Ramos (cell line): Measurements from ENCODE around the gene ZNF790.
"Not testable (repeated sequence)": the region's sequence is repeated elsewhere in the genome, so short reads cannot be mapped to it uniquely, and the experiment has no call there.

Experiments used
- in situ Hi-C: fragments of 300-500 bp; cut with MboI; formaldehyde crosslinking; loops from one replicate; pipeline ENCODE4 v1.14.3; 2022; ENCODE audit warnings: low sequenced_read_pairs; ENCODE audit not compliant: unreplicated experiment

The ZNF790 gene

GRCh38 chr19:36837906-36838783, at the start of gene ZNF790:
Gene ZNF790, minus strand, starts transcription at chr19:36838387. Its CDS starts 12,768 bp downstream, at chr19:36825619.
- in situ Hi-C loops: no loop called here

DNA sequence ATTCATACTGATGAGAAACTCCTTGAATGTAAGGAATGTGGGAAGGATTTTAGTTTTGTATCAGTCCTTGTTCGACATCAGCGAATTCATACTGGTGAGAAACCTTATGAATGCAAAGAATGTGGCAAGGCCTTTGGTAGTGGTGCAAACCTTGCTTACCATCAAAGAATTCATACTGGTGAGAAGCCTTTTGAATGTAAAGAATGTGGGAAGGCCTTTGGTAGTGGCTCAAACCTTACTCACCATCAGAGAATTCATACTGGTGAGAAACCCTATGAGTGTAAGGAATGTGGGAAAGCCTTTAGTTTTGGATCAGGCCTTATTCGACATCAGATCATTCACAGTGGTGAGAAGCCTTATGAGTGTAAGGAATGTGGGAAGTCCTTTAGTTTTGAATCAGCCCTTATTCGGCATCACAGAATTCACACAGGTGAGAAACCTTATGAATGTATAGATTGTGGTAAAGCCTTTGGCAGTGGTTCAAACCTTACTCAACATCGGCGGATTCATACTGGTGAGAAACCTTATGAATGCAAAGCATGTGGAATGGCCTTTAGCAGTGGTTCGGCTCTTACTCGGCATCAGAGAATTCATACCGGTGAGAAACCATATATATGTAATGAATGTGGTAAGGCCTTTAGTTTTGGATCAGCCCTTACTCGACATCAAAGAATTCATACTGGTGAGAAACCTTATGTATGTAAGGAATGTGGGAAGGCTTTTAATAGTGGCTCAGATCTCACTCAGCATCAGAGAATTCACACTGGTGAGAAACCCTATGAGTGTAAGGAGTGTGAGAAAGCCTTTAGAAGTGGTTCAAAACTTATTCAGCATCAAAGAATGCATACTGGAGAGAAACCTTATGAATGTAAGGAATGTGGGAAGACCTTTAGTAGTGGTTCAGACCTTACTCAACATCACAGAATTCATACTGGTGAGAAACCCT, 39.1 kb upstream of the ZNF790 start:
- in situ Hi-C loops: no loop called here

GRCh38 chr19:36851898-36852297, 13.7 kb upstream of the ZNF790 start:
- in situ Hi-C loops: no loop called here

GRCh38 chr19:36850559-36851442, 12.6 kb upstream of the ZNF790 start, which contains the start of gene ZNF345:
Gene ZNF345, plus strand, starts transcription at chr19:36850876. Its CDS starts 25,955 bp downstream, at chr19:36876831.
- in situ Hi-C loops: no loop called here

DNA sequence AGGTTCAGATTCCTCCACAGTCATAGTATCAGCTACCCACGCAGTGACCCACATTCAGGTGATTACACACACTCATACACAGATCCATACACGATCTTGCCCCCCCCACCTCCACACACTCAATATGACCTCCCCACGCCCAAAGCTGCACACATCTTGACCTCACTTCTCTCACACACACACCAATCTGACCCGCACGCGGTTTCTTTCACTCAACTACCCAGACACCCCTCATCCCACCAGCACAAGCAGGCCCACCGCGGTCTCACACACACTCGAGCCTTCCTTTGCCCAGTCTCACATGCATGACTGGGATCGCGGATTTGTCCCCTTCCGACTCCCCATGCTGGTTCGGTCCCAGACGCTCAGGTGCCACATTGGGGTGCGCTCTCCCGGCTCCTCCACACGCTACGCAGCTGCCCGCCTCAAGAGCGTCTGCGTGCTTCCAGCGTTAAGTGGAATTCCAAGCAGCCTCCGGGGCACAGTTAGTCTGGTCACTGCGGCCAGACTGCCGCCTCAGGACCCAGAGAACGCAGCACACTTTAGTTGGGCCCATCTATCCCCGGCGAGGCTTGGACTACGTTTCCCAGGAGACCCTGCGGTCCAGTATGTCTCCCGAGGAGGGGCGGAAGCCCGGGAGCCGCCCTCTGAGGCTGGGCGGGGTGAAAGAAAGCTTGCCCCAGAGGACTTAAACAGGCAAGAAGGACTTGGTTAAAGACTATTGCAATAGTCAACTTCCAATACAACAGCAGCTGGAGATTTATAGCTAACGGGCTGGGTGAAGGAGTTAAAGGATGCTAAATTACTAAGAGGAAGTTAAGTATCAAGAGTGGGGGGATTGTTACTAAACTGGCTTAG, 11.7 kb upstream of the ZNF790 start:
- in situ Hi-C loops: no loop called here

DNA sequence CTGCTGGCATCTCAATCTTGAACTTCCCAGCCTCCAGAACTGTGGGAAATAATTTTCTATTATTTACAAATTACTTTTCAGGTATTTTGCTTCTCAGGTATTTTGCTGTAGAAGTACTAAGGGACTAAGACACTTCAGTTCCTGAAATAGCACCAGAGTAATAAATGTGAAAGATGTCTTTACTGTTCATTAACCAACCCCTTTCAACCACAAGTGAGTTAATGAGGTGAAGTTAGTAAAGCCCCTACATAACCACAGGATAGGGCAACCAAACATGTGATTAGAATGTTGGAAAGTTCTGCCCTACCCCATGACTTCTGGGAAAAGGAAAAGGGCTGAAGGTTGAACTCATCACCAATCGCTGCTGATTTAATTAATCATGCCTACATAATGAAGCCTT, 9.8 kb upstream of the ZNF790 start:
- in situ Hi-C loops: no loop called here

DNA sequence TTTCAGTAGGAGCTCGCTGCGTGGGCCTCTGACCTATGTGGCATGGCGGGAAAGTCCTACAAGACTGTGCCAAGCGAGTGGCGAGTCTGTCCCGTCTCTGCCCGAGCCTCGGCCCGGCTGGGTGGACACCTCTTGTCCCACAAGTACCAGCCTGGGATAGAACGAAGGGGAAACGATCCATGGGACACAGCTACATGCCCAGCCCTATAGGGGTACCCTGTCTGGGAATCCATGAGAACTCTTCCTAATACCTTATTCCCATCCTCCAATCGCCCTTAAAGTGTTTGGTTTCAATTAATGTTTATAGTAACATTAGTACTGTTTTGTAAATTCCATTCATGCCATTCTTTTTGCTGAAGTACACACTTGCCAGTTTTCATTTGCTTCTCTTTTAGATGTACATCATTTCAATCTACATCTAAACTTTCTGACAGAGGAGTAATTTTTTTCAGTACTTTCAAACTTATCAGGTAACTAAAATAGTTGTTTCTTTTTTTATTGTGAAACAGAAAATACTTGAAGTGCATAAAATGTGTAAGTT, 667 bp upstream of the ZNF790 start:
- in situ Hi-C loops: no loop called here

GRCh38 chr19:36837176-36837905, 846 bp downstream of the ZNF790 start:
- in situ Hi-C loops: no loop called here

- in situ Hi-C loops: no loop called here
Measured at GRCh38 chr19:36833430-36833829, 4.8 kb downstream of the ZNF790 start.

DNA sequence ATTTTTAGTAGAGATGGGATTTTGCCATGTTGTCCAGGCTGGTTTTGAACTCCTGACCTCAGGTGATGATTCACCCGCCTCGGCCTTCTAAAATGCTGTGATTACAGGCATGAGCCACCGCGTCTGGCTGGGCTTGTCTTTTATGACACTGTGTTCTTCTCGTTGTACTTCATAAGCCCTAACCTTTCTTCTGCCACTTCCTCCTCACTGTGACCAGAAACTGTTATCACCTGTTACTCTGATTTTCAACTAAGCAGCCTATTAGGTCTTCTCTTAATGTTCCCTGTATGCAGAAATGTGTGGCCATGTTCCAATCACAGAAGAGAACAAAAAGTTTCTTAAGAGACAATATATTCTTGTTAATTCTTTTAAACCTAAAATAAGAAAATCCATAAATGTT, 16.4 kb downstream of the ZNF790 start:
- in situ Hi-C loops: no loop called here

- in situ Hi-C loops: no loop called here
Measured at GRCh38 chr19:36819130-36819630, 19.0 kb downstream of the ZNF790 start.

- in situ Hi-C loops: no loop called here
Measured at GRCh38 chr19:36807029-36807428, 31.2 kb downstream of the ZNF790 start.

DNA sequence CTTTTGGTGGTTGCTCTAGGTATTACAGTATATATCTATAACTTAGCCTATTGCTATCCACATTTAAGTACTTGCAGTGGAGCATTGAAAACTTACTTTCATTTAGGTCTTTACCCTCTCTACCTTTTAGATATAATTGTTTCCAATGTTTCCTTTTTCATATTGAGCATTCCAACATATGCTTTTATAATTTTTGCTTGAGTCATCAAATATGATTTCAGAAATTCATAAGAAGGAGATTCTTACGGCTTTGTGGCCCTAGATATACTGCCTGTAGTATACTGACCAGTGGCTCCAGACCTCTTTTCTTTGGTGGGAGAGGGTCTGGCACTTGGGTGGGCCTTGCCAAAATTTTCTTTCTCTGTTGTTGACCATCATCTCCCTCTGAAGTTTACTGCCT, 32.8 kb downstream of the ZNF790 start:
- in situ Hi-C loops: no loop called here

DNA sequence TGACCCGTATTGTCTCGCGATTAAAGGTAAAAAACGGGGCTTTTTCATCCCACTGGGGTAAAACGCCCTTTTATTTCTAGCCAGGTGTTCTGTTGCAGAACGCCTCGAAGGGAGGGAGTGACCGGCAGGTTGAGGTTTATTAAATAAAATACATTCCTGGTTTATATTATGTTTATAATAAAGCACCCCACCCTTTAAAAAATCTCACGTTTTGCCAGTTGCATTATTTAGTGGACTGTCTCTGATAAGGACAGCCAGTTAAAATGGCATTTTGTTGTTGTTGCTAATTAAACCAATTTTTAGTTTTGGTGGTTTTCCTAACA, 40.4 kb downstream of the ZNF790 start:
- in situ Hi-C loops: no loop called here

DNA sequence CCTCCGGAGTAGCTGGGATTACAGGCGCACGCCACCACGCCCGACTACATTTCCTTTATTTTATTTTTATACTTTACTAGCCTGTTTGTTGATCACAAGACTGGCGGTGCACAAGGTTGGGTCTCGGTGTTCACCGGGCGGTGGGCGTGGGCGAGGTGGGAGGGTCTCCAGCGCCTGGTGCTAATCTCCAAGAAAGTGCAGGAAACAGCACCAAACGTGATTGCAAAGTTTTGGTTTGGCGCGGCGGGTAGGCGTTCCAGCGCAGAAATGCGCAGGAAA, 41.5 kb downstream of the ZNF790 start:
- in situ Hi-C loops: no loop called here

- in situ Hi-C loops: not testable (repeated sequence)
Measured at GRCh38 chr19:36791420-36792141, 46.6 kb downstream of the ZNF790 start.

DNA sequence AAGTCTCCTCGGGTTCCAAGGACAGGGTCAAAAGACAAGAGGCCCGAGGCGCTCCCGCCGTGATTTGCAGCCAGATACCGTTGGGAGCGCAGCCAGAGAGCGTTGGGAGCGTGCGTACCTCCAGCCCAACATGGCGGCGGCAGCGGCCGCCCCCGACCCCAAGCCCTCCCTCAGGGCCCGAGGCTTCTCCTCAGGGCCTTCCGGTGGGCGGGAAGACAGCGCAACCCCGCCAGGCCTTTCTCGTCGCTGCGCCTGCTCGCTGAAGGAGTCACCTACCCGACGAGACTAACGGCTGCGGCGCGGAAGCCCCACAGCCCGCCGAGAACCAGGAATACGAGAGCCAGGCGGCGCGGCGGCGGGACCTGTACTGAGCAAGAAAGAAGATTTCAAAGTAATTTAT, 62.4 kb downstream of the ZNF790 start:
- in situ Hi-C loops: no loop called here

DNA sequence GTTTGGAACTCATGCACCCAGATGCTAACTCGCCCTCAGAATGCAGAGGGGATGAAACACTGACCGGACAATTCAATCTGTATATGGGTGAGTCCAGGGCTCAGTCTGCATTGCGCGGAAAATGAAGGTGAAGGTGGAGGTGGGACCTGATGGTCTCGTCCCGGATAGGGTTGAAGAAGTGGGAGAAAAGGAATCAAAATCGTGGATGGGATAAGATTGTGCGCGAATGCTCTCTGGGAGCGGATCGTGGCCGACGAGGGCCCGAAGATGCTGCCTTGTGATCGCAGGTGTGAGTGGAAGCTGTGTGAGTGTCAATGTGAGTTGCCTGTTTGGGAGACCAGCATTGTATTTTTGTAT, 65.0 kb downstream of the ZNF790 start:
- in situ Hi-C loops: no loop called here
